HuH-7 (cell line): ENCODE measurements around the gene ACO2.
A peak's percentile ranks its signal among the peaks of the same experiment; 100 is the strongest.
"Not testable (repeated sequence)": the region's sequence is repeated elsewhere in the genome, so short reads cannot be mapped to it uniquely, and the experiment has no call there.

Experiments used
- DNase-seq: peaks from one replicate; pipeline ENCODE4 v3.0.0; 2011; ENCODE audit warnings: low spot score

ACO2 gene

GRCh38 chr22:41543854-41544670 lies 75.1 kb downstream of the ACO2 start, which contains the start of gene POLR3H:
POLR3H (minus strand) TSS chr22:41544470; CDS start chr22:41544101, 369 bp downstream.
- DNase-seq: peak; percentile 98

GRCh38 chr22:41544671-41545476 lies 76.0 kb downstream of the ACO2 start:
- no peak for DNase-seq

GRCh38 chr22:41548830-41549211 lies 79.9 kb downstream of the ACO2 start:
- no peak for DNase-seq

GRCh38 chr22:41550952-41551491 lies 82.1 kb downstream of the ACO2 start:
- DNase-seq: no peak

- no peak for DNase-seq
These were observed 83.1 kb downstream of the ACO2 start for GRCh38 chr22:41551877-41552582.

- no peak for DNase-seq
These were observed 86.5 kb downstream of the ACO2 start for GRCh38 chr22:41555325-41555982.

- DNase-seq: no peak
These were observed 87.6 kb downstream of the ACO2 start for GRCh38 chr22:41556561-41556960.

GRCh38 chr22:41557401-41558240 lies 88.7 kb downstream of the ACO2 start:
- DNase-seq: no peak

GRCh38 chr22:41558241-41558630 lies 89.3 kb downstream of the ACO2 start:
- not testable (repeated sequence) for DNase-seq

- DNase-seq: no peak
These were observed 91.2 kb downstream of the ACO2 start for GRCh38 chr22:41560095-41560471.

- no peak for DNase-seq
These were observed 92.4 kb downstream of the ACO2 start for GRCh38 chr22:41561335-41561734.

- DNase-seq: no peak
These were observed 92.9 kb downstream of the ACO2 start for GRCh38 chr22:41561788-41562187.

- DNase-seq: no peak
These were observed 93.5 kb downstream of the ACO2 start for GRCh38 chr22:41562461-41562860.

GRCh38 chr22:41563051-41563711 lies 94.3 kb downstream of the ACO2 start:
- no peak for DNase-seq

GRCh38 chr22:41564563-41564962 lies 95.6 kb downstream of the ACO2 start:
- no peak for DNase-seq

- DNase-seq: no peak
These were observed 96.6 kb downstream of the ACO2 start for GRCh38 chr22:41565403-41566054.

GRCh38 chr22:41567512-41567768 lies 98.5 kb downstream of the ACO2 start:
- no peak for DNase-seq

- DNase-seq: no peak
These were observed 99.9 kb downstream of the ACO2 start for GRCh38 chr22:41568811-41569210.

GRCh38 chr22:41570221-41570620 lies 101.3 kb downstream of the ACO2 start:
- DNase-seq: no peak

- DNase-seq: no peak
These were observed 102.9 kb downstream of the ACO2 start for GRCh38 chr22:41571786-41572185.
